ENCODE results near the gene HEXIM2. TPM values are rescaled to one million over a fixed set of nuclear protein-coding genes. Genes with fewer than 3 reads are reported as not detected.

The HEXIM2 gene
- total RNA-seq, 1 donor from 2014 or later: 5.8 TPM

GRCh38 chr17:45127548-45128300 is 34.0 kb upstream of the HEXIM2 start:
- intact Hi-C loops (cut with micrococcal nuclease): no loop called here

GRCh38 chr17:45128331-45128730 is 33.3 kb upstream of the HEXIM2 start:
- intact Hi-C loops (cut with micrococcal nuclease): no loop called here

GRCh38 chr17:45128989-45129388 is 32.7 kb upstream of the HEXIM2 start:
- intact Hi-C loops (cut with micrococcal nuclease): no loop called here

GRCh38 chr17:45129426-45129939 is 32.2 kb upstream of the HEXIM2 start:
- intact Hi-C loops (cut with micrococcal nuclease): no loop called here

GRCh38 chr17:45129940-45130680 is 31.6 kb upstream of the HEXIM2 start:
- intact Hi-C loops (cut with micrococcal nuclease): loop anchor here (5.0 to 10.0 kb wide), 2 partner anchors 163 to 185 kb away; partner anchors contain the start of genes C1QL1 and KIF18B

- intact Hi-C loops (cut with micrococcal nuclease): loop anchor here (5.0 to 10.0 kb wide), 2 partner anchors 164 to 186 kb away; partner anchors contain the start of genes C1QL1 and KIF18B
These were observed 30.7 kb upstream of the HEXIM2 start for GRCh38 chr17:45130681-45131615.

- intact Hi-C loops (cut with micrococcal nuclease): loop anchor here (2.0 to 10.0 kb wide), 4 partner anchors 71 to 357 kb away; partner anchors contain the start of genes C1QL1, KIF18B and NMT1
These were observed 29.9 kb upstream of the HEXIM2 start for GRCh38 chr17:45131616-45132319.

GRCh38 chr17:45132320-45132571 is 29.4 kb upstream of the HEXIM2 start, which contains the start of gene PLCD3:
Gene PLCD3 (minus strand): TSS chr17:45132515. CDS start chr17:45132410, 105 bp downstream.
- intact Hi-C loops (cut with micrococcal nuclease): loop anchor here (2.0 to 10.0 kb wide), 4 partner anchors 71 to 357 kb away; partner anchors contain the start of genes C1QL1, KIF18B and NMT1

- intact Hi-C loops (cut with micrococcal nuclease): loop anchor here (2.0 to 10.0 kb wide), 4 partner anchors 72 to 358 kb away; partner anchors contain the start of genes C1QL1, KIF18B and NMT1
These were observed 28.9 kb upstream of the HEXIM2 start for GRCh38 chr17:45132572-45133463.

- intact Hi-C loops (cut with micrococcal nuclease): loop anchor here (1.0 to 10.0 kb wide), 4 partner anchors 13 to 191 kb away; partner anchors contain the start of genes HEXIM1, HEXIM2 and KIF18B
These were observed 26.3 kb upstream of the HEXIM2 start, which contains the start of gene ACBD4 for GRCh38 chr17:45135192-45135977. Gene ACBD4 (plus strand): TSS chr17:45135687. CDS start chr17:45136145, 458 bp downstream.

- intact Hi-C loops (cut with micrococcal nuclease): loop anchor here (1.0 to 10.0 kb wide), 4 partner anchors 12 to 191 kb away; partner anchors contain the start of genes HEXIM1, HEXIM2 and KIF18B
These were observed 25.5 kb upstream of the HEXIM2 start for GRCh38 chr17:45135978-45136791.

- intact Hi-C loops (cut with micrococcal nuclease): loop anchor here (10.0 kb wide), 1 partner anchor 192 kb away; the partner anchor contains the start of gene KIF18B
These were observed 24.7 kb upstream of the HEXIM2 start for GRCh38 chr17:45136846-45137560.

- intact Hi-C loops (cut with micrococcal nuclease): loop anchor here (10.0 kb wide), 1 partner anchor 193 kb away; the partner anchor contains the start of gene KIF18B
These were observed 23.9 kb upstream of the HEXIM2 start for GRCh38 chr17:45137561-45138305.

- intact Hi-C loops (cut with micrococcal nuclease): loop anchor here (10.0 kb wide), 1 partner anchor 194 kb away; the partner anchor contains the start of gene KIF18B
These were observed 22.7 kb upstream of the HEXIM2 start for GRCh38 chr17:45138911-45139532.

- intact Hi-C loops (cut with micrococcal nuclease): loop anchor here (10.0 kb wide), 1 partner anchor 195 kb away; the partner anchor contains the start of gene KIF18B
These were observed 22.1 kb upstream of the HEXIM2 start for GRCh38 chr17:45139533-45139920.
